RWPE2 (cell line): ENCODE measurements around the gene WWOX.

ENCODE experiments used
- ATAC-seq: fragments of 200-7000 bp; cut with Tn5 transposase; 3 replicates; pipeline ENCODE4 v1.9.1; 2021; ENCODE audit warnings: low read depth
- DNase-seq: peaks from one replicate; pipeline ENCODE4 v3.0.0-alpha.2; 2020; ENCODE audit warnings: low spot score
- H3K27ac ChIP-seq: fragments of 450-650 bp; 2 replicates; pipeline ENCODE4 v1.5.1; 2017; ENCODE audit warnings: mild to moderate bottlenecking; ENCODE audit not compliant: poor library complexity, severe bottlenecking
- H3K27me3 ChIP-seq: fragments of 250-450 bp; sonication (Bioruptor Pico); 2 replicates; pipeline ENCODE4 v1.5.1; 2021; ENCODE audit warnings: mild to moderate bottlenecking, moderate library complexity; ENCODE audit not compliant: insufficient read depth, poor library complexity, severe bottlenecking
- H3K36me3 ChIP-seq: fragments of 250-450 bp; sonication (Bioruptor Pico); 2 replicates; pipeline ENCODE4 v1.5.1; 2020; ENCODE audit warnings: low read depth, mild to moderate bottlenecking, moderate library complexity
- H3K4me1 ChIP-seq: fragments of 250-450 bp; sonication (Bioruptor Pico); 2 replicates; pipeline ENCODE4 v1.5.1; 2021; ENCODE audit warnings: mild to moderate bottlenecking, moderate library complexity; ENCODE audit not compliant: insufficient read depth, poor library complexity, severe bottlenecking
- H3K4me3 ChIP-seq: fragments of 250-450 bp; sonication (Bioruptor Pico); 2 replicates; pipeline ENCODE4 v1.5.1; 2021; ENCODE audit warnings: mild to moderate bottlenecking, moderate library complexity; ENCODE audit not compliant: severe bottlenecking
- H3K9me3 ChIP-seq: fragments of 250-450 bp; sonication (Bioruptor Pico); 2 replicates; pipeline ENCODE4 v1.5.1; 2021; ENCODE audit warnings: mild to moderate bottlenecking, moderate library complexity; ENCODE audit not compliant: severe bottlenecking
- CTCF ChIP-seq: fragments of 450-650 bp; IDR thresholded peaks from one replicate; pipeline ENCODE4 v1.5.1; 2017; ENCODE audit warnings: mild to moderate bottlenecking, moderate library complexity; ENCODE audit not compliant: poor library complexity, severe bottlenecking

WWOX gene

GRCh38 chr16:78744796-78745107, 645.3 kb downstream of the WWOX start:
- Histone ChIP-seq H3K27me3 (no peaks in the 10 kb centered on the region), H3K4me3 (no peak overlapping the region), H3K27ac (no peak overlapping the region), H3K9me3 (no peaks in the 10 kb centered on the region), H3K36me3 (no peaks in the 10 kb centered on the region), H3K4me1 (peaks cover 10% of the 10 kb centered on the region)
- TF ChIP-seq CTCF = no peak
- DNase-seq (no peak), ATAC-seq (no peak)

- no peaks in the 10 kb centered on the region for H3K36me3 ChIP-seq
- no peak for DNase-seq
- H3K27me3 ChIP-seq = no peaks in the 10 kb centered on the region
- no peaks in the 10 kb centered on the region for H3K9me3 ChIP-seq
- no peak for TF ChIP-seq CTCF
- ATAC-seq = no peak
- H3K4me1 ChIP-seq = peaks cover 10% of the 10 kb centered on the region
- no peak overlapping the region for H3K4me3 ChIP-seq
- H3K27ac ChIP-seq = no peak overlapping the region
These were observed 645.9 kb downstream of the WWOX start for GRCh38 chr16:78745108-78746019.

GRCh38 chr16:78746718-78747117, 647.3 kb downstream of the WWOX start:
- no peak for ATAC-seq
- H3K27me3 ChIP-seq = no peaks in the 10 kb centered on the region
- H3K9me3 ChIP-seq = no peaks in the 10 kb centered on the region
- no peak for TF ChIP-seq CTCF
- no peak overlapping the region for H3K27ac ChIP-seq
- no peaks in the 10 kb centered on the region for H3K36me3 ChIP-seq
- no peak overlapping the region for H3K4me3 ChIP-seq
- no peak for DNase-seq
- peaks cover 10% of the 10 kb centered on the region for H3K4me1 ChIP-seq

DNA sequence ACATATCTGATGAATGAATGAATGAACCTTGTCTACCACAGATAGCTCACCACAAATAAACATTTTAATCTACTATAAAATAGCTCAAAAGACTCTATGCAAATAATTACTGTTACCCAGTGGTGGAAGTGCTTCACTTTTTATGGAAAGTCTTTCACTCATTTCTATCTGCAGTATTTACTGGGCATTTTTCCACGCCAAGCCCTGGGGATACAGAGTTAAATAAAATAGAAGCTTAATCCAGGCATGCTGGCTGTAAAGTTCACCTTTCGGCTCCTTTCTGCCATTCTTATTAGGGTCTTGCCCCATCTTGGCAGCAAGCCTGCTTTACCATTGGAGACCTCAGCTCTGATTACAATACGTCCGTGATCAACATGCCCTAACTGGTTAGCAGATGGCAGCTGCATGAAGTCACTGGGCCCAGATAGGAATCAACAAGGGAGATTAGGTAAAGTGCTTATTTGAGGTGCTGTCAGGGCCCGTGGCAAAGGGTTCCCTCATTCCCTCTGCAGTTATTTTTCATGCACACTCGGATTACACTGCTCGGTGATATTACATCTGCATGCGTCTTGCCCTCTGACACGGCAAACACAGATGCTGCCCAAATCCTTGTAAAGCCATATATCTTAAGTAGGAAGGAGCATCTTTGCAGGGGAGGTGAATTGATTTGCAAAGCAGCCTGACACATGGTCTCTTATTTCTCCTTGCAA, 648.9 kb downstream of the WWOX start:
- Histone ChIP-seq H3K4me1 (peaks cover 10% of the 10 kb centered on the region), H3K36me3 (no peaks in the 10 kb centered on the region), H3K27me3 (no peaks in the 10 kb centered on the region), H3K27ac (peak overlapping the region; percentile 19), H3K9me3 (no peaks in the 10 kb centered on the region), H3K4me3 (no peak overlapping the region)
- ATAC-seq (peak; percentile 98), DNase-seq (no peak)
- TF ChIP-seq CTCF = no peak
